ENCODE measurements around the gene TLR10. TPM values are rescaled to one million over a fixed set of nuclear protein-coding genes. Genes with fewer than 3 reads are reported as not detected.

TLR10 gene
- total and polyA plus RNA-seq, 9 donors: 0.08 to 1.4 (median 0.23) TPM; not detected in 3

- Histone ChIP-seq H3K9me3 (no peaks in the 10 kb centered on the region), H3K36me3 (no peaks in the 10 kb centered on the region), H3K4me1 (ENCODE audit: insufficient read depth) (peaks cover 1% of the 10 kb centered on the region), H3K27ac (no peak overlapping the region), H3K27me3 (no peaks in the 10 kb centered on the region), H3K4me3 (no peak overlapping the region)
- 80 to 94% (median 94%) methylated on average over 3 of the region's 3 CpGs for WGBS, 3 donors
- DNase-seq: no peak
- TF ChIP-seq CTCF (IDR thresholded peaks at IDR 0.05): no peak
- no peak for TF ChIP-seq EP300 (IDR thresholded peaks at IDR 0.05)
- no peak for TF ChIP-seq POLR2A (IDR thresholded peaks at IDR 0.05)
- intact Hi-C loops (cut with DNase I): loop anchor here in 1 of 4 donors (10.0 kb wide), 2 partner anchors 561 to 671 kb away; no protein-coding TSS in a partner anchor
These were observed 46.9 kb downstream of the TLR10 start for GRCh38 chr4:38735870-38736269.

- H3K36me3 ChIP-seq: no peaks in the 10 kb centered on the region
- H3K9me3 ChIP-seq: no peaks in the 10 kb centered on the region
- no peaks in the 10 kb centered on the region for H3K27me3 ChIP-seq
- intact Hi-C loops (cut with DNase I): loop anchor here in 3 of 4 donors (5.0 to 10.0 kb wide), 4 partner anchors 558 to 670 kb away; no protein-coding TSS in a partner anchor
- no peak overlapping the region for H3K4me3 ChIP-seq
- 86 to 90% (median 90%) methylated on average over 2 of the region's 2 CpGs for WGBS, 3 donors
- no peak for DNase-seq
- peaks cover 1% of the 10 kb centered on the region for H3K4me1 ChIP-seq (ENCODE audit: insufficient read depth)
- no peak overlapping the region for H3K27ac ChIP-seq
- TF ChIP-seq POLR2A (IDR thresholded peaks at IDR 0.05): no peak
- no peak for TF ChIP-seq CTCF (IDR thresholded peaks at IDR 0.05)
- TF ChIP-seq EP300 (IDR thresholded peaks at IDR 0.05): no peak
These were observed 47.9 kb downstream of the TLR10 start for GRCh38 chr4:38734911-38735310.

- TF ChIP-seq CTCF (IDR thresholded peaks at IDR 0.05) (no peak), POLR2A (IDR thresholded peaks at IDR 0.05) (no peak), EP300 (IDR thresholded peaks at IDR 0.05) (no peak)
- WGBS, 3 donors: 91 to 95% (median 93%) methylated on average over 5 of the region's 5 CpGs
- Histone ChIP-seq H3K36me3 (no peaks in the 10 kb centered on the region), H3K27me3 (no peaks in the 10 kb centered on the region), H3K4me3 (no peak overlapping the region), H3K27ac (no peak overlapping the region), H3K4me1 (ENCODE audit: insufficient read depth) (peaks cover 1% of the 10 kb centered on the region), H3K9me3 (no peaks in the 10 kb centered on the region)
- intact Hi-C loops (cut with DNase I): loop anchor here in 3 of 4 donors (5.0 to 10.0 kb wide), 4 partner anchors 557 to 670 kb away; no protein-coding TSS in a partner anchor
- DNase-seq: no peak
These were observed 48.3 kb downstream of the TLR10 start for GRCh38 chr4:38734446-38734845.

- no peaks in the 10 kb centered on the region for H3K9me3 ChIP-seq
- 91 to 92% (median 91%) methylated on average over 2 of the region's 2 CpGs for WGBS, 3 donors
- no peaks in the 10 kb centered on the region for H3K27me3 ChIP-seq
- TF ChIP-seq CTCF (IDR thresholded peaks at IDR 0.05): no peak
- TF ChIP-seq POLR2A (IDR thresholded peaks at IDR 0.05): no peak
- no peak overlapping the region for H3K27ac ChIP-seq
- no peak overlapping the region for H3K4me3 ChIP-seq
- H3K36me3 ChIP-seq: no peaks in the 10 kb centered on the region
- H3K4me1 ChIP-seq (ENCODE audit: insufficient read depth): peaks cover 1% of the 10 kb centered on the region
- DNase-seq: no peak
- intact Hi-C loops (cut with DNase I): loop anchor here in 3 of 4 donors (5.0 to 10.0 kb wide), 4 partner anchors 556 to 669 kb away; no protein-coding TSS in a partner anchor
These were observed 49.1 kb downstream of the TLR10 start for GRCh38 chr4:38733663-38734062.

All from ovary (tissue), 9 donors.